Measurements from ENCODE around the gene ADM.

The ADM gene

DNA sequence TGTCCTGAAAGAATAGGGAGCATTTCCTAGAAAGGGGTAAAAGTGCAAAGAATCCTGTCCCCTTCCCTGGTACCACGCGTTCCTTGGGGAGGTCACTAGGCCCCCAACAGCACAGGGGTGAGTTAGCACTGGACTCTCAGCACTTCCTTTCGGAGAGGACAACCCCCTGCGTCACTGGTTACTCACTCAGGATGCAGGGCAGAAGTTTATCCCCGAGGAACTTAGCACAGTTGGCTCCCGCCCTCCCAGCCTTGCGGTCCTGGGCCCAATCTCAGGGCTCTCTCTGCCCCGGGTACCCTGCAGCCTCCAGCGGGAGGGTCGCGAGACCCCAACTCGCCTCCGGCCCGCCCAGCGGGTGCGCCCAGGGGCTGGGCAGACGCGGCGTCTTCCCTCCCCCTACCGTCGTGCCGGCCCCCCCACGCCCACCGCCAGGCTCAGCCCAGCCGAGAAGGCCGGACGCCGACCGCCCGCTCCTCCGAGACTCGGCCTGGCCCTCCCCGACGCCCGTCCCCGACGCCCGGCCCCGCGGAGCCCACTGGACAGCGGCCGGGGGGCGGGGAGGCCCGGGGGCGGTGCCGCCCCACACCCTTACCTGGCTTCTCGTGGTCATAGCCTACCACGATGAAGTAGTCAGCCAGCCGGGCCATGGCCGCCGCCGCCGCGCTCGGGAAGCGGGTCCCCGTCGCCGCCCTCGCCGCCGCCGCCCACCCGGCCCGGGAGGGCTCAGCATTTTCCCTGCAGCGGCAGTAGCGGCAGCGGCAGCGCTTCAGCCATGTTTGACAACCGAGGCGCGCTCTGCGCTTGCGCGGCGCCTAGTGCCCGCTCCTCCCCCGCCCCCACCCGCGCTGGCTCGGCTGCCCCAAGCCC, 11.2 kb upstream of the ADM start, which contains the start of gene SBF2:
TSS of gene SBF2 (minus strand) at position 797 of the 867 bp plus-strand sequence. CDS start at position 647, 150 bp downstream.
- Histone ChIP-seq H3K4me3 (ENCODE audit: low read length) (peak within 1 kb of the TSS; percentile 79), H3K9ac (ENCODE audit: low read length) (peak within 1 kb of the TSS; percentile 97), H3K4me1 (ENCODE audit: control insufficient read depth, insufficient read depth, low read length) (peaks cover 33% of the 10 kb centered on the region), H3K27me3 (replicated peaks; ENCODE audit: control insufficient read depth, insufficient read depth, low read length) (no peaks in the 10 kb centered on the region), H3K9me3 (ENCODE audit: control insufficient read depth, low read length) (no peaks in the 10 kb centered on the region), H3K36me3 (ENCODE audit: control insufficient read depth, insufficient read depth, low read length, severe bottlenecking) (peaks cover 22% of the 10 kb centered on the region)
- DNase-seq (ENCODE audit: low read depth), result peak; percentile 96

DNA sequence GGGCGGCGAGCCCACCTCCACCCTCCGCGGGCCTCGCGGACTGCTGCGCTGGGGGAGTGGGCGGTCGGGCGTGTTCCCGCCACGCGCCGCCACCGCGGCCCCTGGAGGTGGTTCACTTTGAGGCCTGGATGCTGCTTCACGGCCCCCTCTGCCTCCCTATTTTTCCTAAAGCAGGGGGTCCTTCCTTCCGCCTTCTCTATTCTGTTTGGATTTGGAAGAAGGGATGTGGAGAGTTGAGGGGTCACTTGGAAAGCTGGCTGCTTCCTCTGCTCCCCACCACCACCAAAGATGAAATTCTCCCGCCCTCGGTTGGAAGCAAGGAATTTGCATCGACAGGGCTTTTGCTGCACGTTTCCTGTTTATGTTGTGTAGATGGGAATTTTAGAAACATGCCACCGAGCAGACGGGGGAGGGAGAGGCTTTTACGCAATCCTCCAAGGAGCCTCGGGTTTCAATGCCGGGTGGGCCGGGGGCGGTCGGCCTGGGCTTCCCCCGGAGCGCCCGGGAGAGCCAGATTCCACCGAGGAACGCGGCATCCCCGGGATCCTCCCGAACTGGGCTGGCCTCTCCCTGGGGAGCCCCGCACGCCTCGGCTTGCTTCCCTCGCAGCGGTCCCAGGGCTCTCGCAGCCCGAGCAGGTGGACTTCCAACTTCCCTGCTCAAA, 10.5 kb upstream of the ADM start:
- Histone ChIP-seq H3K27me3 (replicated peaks; ENCODE audit: control insufficient read depth, insufficient read depth, low read length) (no peaks in the 10 kb centered on the region), H3K9ac (ENCODE audit: low read length) (peak overlapping the region; percentile 97), H3K36me3 (ENCODE audit: control insufficient read depth, insufficient read depth, low read length, severe bottlenecking) (peaks cover 29% of the 10 kb centered on the region), H3K4me3 (ENCODE audit: low read length) (peak overlapping the region; percentile 79), H3K9me3 (ENCODE audit: control insufficient read depth, low read length) (no peaks in the 10 kb centered on the region), H3K4me1 (ENCODE audit: control insufficient read depth, insufficient read depth, low read length) (peaks cover 36% of the 10 kb centered on the region)
- DNase-seq (ENCODE audit: low read depth), result peak; percentile 91

DNA sequence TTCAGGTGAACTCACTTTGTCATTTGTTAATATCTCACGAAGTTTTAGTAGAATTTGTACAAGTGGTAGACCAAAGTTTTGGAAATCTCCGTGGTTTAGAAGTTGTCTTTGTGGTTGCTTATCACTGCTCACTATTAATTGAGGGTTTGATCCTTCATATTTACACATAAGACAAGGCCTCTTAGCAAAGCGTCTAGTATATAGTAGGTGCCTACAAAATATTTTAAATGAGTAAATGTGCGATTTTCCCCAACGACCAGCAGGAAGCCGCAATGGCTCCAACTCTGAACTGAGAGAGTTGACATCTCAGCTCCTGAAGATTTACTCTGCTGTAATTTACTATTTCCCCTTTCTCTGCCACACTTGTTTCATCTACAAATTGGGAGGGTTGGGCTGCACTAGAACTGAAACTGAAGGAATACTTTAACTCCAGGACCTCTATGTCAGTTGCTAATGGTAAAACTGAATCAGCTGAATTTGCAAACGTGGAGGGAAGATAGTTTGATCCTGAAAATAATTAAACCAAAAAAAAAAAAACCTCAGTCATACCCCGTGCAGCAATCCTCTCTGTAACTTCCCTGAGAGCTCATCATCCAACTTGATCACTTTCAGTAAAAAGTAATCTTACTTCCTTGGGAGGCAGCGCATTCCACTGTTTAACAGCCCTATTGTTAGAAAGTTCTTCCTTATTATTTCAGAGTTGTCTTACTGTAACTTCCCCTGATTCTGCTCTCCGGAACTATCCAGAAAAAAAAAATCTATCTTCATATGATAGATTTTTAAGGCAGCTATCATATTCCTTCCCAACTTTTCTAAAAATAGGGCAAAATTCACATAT, 9.6 kb upstream of the ADM start:
- peak; percentile 31 for DNase-seq (ENCODE audit: low read depth)
- H3K9me3 ChIP-seq (ENCODE audit: control insufficient read depth, low read length), result no peaks in the 10 kb centered on the region
- H3K36me3 ChIP-seq (ENCODE audit: control insufficient read depth, insufficient read depth, low read length, severe bottlenecking), result peaks cover 33% of the 10 kb centered on the region
- peaks cover 43% of the 10 kb centered on the region for H3K4me1 ChIP-seq (ENCODE audit: control insufficient read depth, insufficient read depth, low read length)
- H3K27me3 ChIP-seq (replicated peaks; ENCODE audit: control insufficient read depth, insufficient read depth, low read length), result no peaks in the 10 kb centered on the region
- H3K4me3 ChIP-seq (ENCODE audit: low read length), result peak overlapping the region; percentile 79
- H3K9ac ChIP-seq (ENCODE audit: low read length), result peak overlapping the region; percentile 97

DNA sequence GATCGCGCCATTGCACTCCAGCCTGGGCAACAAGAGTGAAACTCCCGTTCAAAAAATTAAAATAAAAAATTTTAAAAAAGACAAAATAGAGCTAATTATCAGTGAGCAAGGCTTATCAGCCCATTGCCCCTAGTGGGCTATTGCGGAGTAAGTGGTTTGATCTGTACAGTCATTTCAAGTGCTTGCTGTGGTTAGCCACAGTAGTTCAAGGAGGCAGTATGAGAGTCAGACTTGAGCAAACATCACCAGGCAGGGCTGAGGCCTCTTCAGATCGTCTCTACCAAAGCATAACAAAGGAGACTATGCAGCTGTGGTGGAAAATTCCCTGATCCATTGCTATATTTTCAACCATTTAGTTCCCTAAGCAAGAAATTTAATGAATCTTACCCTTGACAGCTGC, 6.5 kb upstream of the ADM start:
- H3K4me1 ChIP-seq (ENCODE audit: control insufficient read depth, insufficient read depth, low read length), result peaks cover 39% of the 10 kb centered on the region
- peak overlapping the region; percentile 23 for H3K9ac ChIP-seq (ENCODE audit: low read length)
- H3K4me3 ChIP-seq (ENCODE audit: low read length), result no peak overlapping the region
- H3K9me3 ChIP-seq (ENCODE audit: control insufficient read depth, low read length), result no peaks in the 10 kb centered on the region
- no peaks in the 10 kb centered on the region for H3K27me3 ChIP-seq (replicated peaks; ENCODE audit: control insufficient read depth, insufficient read depth, low read length)
- peaks cover 30% of the 10 kb centered on the region for H3K36me3 ChIP-seq (ENCODE audit: control insufficient read depth, insufficient read depth, low read length, severe bottlenecking)
- peak; percentile 58 for DNase-seq (ENCODE audit: low read depth)

- Histone ChIP-seq H3K36me3 (ENCODE audit: control insufficient read depth, insufficient read depth, low read length, severe bottlenecking) (peaks cover 43% of the 10 kb centered on the region), H3K9ac (ENCODE audit: low read length) (peak overlapping the region; percentile 94), H3K27me3 (replicated peaks; ENCODE audit: control insufficient read depth, insufficient read depth, low read length) (no peaks in the 10 kb centered on the region), H3K9me3 (ENCODE audit: control insufficient read depth, low read length) (no peaks in the 10 kb centered on the region), H3K4me1 (ENCODE audit: control insufficient read depth, insufficient read depth, low read length) (peaks cover 29% of the 10 kb centered on the region), H3K4me3 (ENCODE audit: low read length) (peak overlapping the region; percentile 91)
- peak; percentile 82 for DNase-seq (ENCODE audit: low read depth)
Measured at GRCh38 chr11:10301656-10302358, 3.1 kb upstream of the ADM start.

- no peaks in the 10 kb centered on the region for H3K9me3 ChIP-seq (ENCODE audit: control insufficient read depth, low read length)
- H3K36me3 ChIP-seq (ENCODE audit: control insufficient read depth, insufficient read depth, low read length, severe bottlenecking), result peaks cover 42% of the 10 kb centered on the region
- no peak for DNase-seq (ENCODE audit: low read depth)
- no peaks in the 10 kb centered on the region for H3K27me3 ChIP-seq (replicated peaks; ENCODE audit: control insufficient read depth, insufficient read depth, low read length)
- peak overlapping the region; percentile 94 for H3K9ac ChIP-seq (ENCODE audit: low read length)
- peaks cover 29% of the 10 kb centered on the region for H3K4me1 ChIP-seq (ENCODE audit: control insufficient read depth, insufficient read depth, low read length)
- H3K4me3 ChIP-seq (ENCODE audit: low read length), result peak overlapping the region; percentile 91
Measured at GRCh38 chr11:10302359-10302743, 2.5 kb upstream of the ADM start.

DNA sequence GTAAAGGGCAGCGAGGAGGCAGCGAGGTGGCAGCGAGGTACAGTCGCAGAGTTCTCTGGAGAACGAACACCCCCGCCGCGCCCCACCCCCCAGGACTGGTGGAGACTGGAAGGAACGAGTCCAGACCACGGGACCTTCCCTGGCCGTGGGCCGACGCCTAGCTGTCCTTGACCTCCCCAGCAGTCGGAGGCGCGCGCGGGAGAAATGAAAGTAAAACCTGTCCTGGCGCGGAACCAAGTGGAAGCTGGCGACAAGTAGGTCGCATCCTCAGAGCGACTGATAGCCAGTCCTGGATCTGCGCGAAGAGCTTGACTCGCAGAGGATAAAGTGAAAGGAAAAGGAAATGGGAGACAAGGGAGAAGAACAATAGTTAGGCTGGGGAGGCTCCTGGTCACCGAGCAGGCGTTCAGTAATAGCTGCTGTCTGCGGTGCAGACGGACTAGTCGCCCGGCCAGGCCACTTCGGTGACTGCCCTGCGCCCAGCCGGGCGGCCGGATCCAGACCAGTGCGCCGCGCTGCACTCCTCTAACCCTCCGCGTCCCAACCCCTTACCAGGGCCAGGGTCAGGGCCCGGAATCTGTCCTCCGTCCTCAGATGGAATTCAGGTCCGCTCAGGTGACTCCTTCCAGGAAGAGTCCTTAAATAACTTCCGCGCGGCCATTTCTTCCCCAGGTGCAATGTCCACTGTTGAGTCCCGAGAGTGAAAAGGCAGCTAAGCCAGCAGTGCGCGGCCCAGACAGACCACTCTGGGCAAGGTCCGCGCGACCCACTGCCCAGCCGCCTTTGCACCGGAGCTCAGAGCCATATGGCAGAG, 1.9 kb upstream of the ADM start:
- Histone ChIP-seq H3K9me3 (ENCODE audit: control insufficient read depth, low read length) (no peaks in the 10 kb centered on the region), H3K4me1 (ENCODE audit: control insufficient read depth, insufficient read depth, low read length) (peaks cover 29% of the 10 kb centered on the region), H3K36me3 (ENCODE audit: control insufficient read depth, insufficient read depth, low read length, severe bottlenecking) (peaks cover 37% of the 10 kb centered on the region), H3K4me3 (ENCODE audit: low read length) (peak overlapping the region; percentile 91), H3K27me3 (replicated peaks; ENCODE audit: control insufficient read depth, insufficient read depth, low read length) (no peaks in the 10 kb centered on the region), H3K9ac (ENCODE audit: low read length) (peak overlapping the region; percentile 94)
- peak; percentile 86 for DNase-seq (ENCODE audit: low read depth)

GRCh38 chr11:10303558-10304363, 1.1 kb upstream of the ADM start:
- peak; percentile 73 for DNase-seq (ENCODE audit: low read depth)
- H3K27me3 ChIP-seq (replicated peaks; ENCODE audit: control insufficient read depth, insufficient read depth, low read length), result no peaks in the 10 kb centered on the region

DNA sequence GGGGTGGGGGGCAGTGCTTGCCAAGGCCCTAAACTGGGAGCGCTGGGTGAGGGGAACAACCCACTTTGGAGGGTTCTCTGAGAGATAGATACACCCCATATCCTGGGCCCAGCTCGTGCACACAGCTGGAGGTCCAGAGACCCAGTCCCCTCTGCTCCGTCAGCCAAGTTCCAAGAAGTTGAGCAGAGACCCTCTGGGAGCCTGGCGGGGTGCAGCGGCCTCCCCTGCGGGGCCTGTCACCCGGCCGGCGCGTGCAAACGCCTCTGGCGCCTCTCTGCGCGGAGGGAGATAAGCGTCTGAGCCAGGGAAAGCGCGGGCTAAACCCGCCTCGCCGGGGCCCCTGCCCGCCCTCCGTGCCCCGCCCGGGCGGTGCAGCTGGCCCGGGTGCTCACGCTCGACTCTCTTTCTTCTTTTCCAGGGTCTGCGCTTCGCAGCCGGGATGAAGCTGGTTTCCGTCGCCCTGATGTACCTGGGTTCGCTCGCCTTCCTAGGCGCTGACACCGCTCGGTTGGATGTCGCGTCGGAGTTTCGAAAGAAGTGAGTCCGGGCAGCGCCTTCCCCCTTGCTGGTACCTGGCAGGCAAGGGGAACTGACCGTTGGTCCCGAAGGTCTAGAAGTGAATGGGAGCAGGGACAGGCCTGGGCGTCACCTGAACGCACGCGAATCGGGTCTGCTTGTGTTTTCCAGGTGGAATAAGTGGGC, 540 bp downstream of the ADM start:
- H3K27me3 ChIP-seq (replicated peaks; ENCODE audit: control insufficient read depth, insufficient read depth, low read length), result no peaks in the 10 kb centered on the region
- H3K9ac ChIP-seq (ENCODE audit: low read length), result peak overlapping the region; percentile 99
- DNase-seq (ENCODE audit: low read depth), result no peak
- H3K9me3 ChIP-seq (ENCODE audit: control insufficient read depth, low read length), result no peaks in the 10 kb centered on the region
- H3K4me3 ChIP-seq (ENCODE audit: low read length), result peak overlapping the region; percentile 91
- peaks cover 21% of the 10 kb centered on the region for H3K36me3 ChIP-seq (ENCODE audit: control insufficient read depth, insufficient read depth, low read length, severe bottlenecking)
- peaks cover 19% of the 10 kb centered on the region for H3K4me1 ChIP-seq (ENCODE audit: control insufficient read depth, insufficient read depth, low read length)

More at GRCh38 chr11:10303558-10304363, 1.1 kb upstream of the ADM start:
- Histone ChIP-seq H3K9ac (ENCODE audit: low read length) (peak overlapping the region; percentile 94), H3K9me3 (ENCODE audit: control insufficient read depth, low read length) (no peaks in the 10 kb centered on the region), H3K4me1 (ENCODE audit: control insufficient read depth, insufficient read depth, low read length) (peaks cover 26% of the 10 kb centered on the region), H3K4me3 (ENCODE audit: low read length) (peak overlapping the region; percentile 91), H3K36me3 (ENCODE audit: control insufficient read depth, insufficient read depth, low read length, severe bottlenecking) (peaks cover 35% of the 10 kb centered on the region)

All from adipocyte (in vitro differentiated cells).